CD1c-positive myeloid dendritic cell (primary cell): ENCODE results near the gene NF1.
"Not testable (repeated sequence)": the region's sequence is repeated elsewhere in the genome, so short reads cannot be mapped to it uniquely, and the experiment has no call there.

ENCODE experiments used
- DNase-seq: peaks from one replicate; pipeline ENCODE4 v3.0.0-alpha.2; 2016; ENCODE audit errors: extremely low spot score

The NF1 gene

GRCh38 chr17:31260151-31260550 lies 165.4 kb downstream of the NF1 start:
- DNase-seq, result no peak

- DNase-seq, result no peak
Measured at GRCh38 chr17:31261601-31262000, 166.8 kb downstream of the NF1 start.

- DNase-seq, result not testable (repeated sequence)
Measured at GRCh38 chr17:31262923-31263322, 168.1 kb downstream of the NF1 start.

- DNase-seq, result no peak
Measured at GRCh38 chr17:31266042-31266441, 171.3 kb downstream of the NF1 start.

GRCh38 chr17:31269036-31269577 lies 174.3 kb downstream of the NF1 start:
- no peak for DNase-seq

GRCh38 chr17:31269578-31269983 lies 174.8 kb downstream of the NF1 start:
- no peak for DNase-seq

GRCh38 chr17:31272236-31272635 lies 177.5 kb downstream of the NF1 start:
- no peak for DNase-seq

GRCh38 chr17:31272803-31273202 lies 178.0 kb downstream of the NF1 start:
- no peak for DNase-seq

GRCh38 chr17:31273516-31273915 lies 178.7 kb downstream of the NF1 start:
- DNase-seq, result no peak

GRCh38 chr17:31274252-31274651 lies 179.5 kb downstream of the NF1 start:
- peak; percentile 57 for DNase-seq

- no peak for DNase-seq
Measured at GRCh38 chr17:31275116-31275515, 180.3 kb downstream of the NF1 start.

- no peak for DNase-seq
Measured at GRCh38 chr17:31279401-31279800, 184.6 kb downstream of the NF1 start.

- no peak for DNase-seq
Measured at GRCh38 chr17:31281061-31281460, 186.3 kb downstream of the NF1 start.

GRCh38 chr17:31283841-31284240 lies 189.1 kb downstream of the NF1 start:
- DNase-seq, result no peak

- no peak for DNase-seq
Measured at GRCh38 chr17:31286587-31286986, 191.8 kb downstream of the NF1 start.

- DNase-seq, result not testable (repeated sequence)
Measured at GRCh38 chr17:31287932-31288331, 193.2 kb downstream of the NF1 start.

- no peak for DNase-seq
Measured at GRCh38 chr17:31289790-31290189, 195.0 kb downstream of the NF1 start.

- DNase-seq, result no peak
Measured at GRCh38 chr17:31291820-31292219, 197.0 kb downstream of the NF1 start.

- no peak for DNase-seq
Measured at GRCh38 chr17:31293581-31293980, 198.8 kb downstream of the NF1 start.

- DNase-seq, result no peak
Measured at GRCh38 chr17:31294231-31294630, 199.5 kb downstream of the NF1 start.

- no peak for DNase-seq
Measured at GRCh38 chr17:31294820-31295488, 200.2 kb downstream of the NF1 start.

- no peak for DNase-seq
Measured at GRCh38 chr17:31295489-31295871, 200.7 kb downstream of the NF1 start.

GRCh38 chr17:31296142-31296541 lies 201.4 kb downstream of the NF1 start:
- DNase-seq, result no peak

- no peak for DNase-seq
Measured at GRCh38 chr17:31297090-31297489, 202.3 kb downstream of the NF1 start, which contains the start of gene OMG. OMG (minus strand) TSS chr17:31297239; CDS start chr17:31296331, 908 bp downstream.
